Cardiac muscle cell (in vitro differentiated cells and primary cell): ENCODE measurements around the gene RRP1. TPM values are rescaled to one million over a fixed set of nuclear protein-coding genes. Genes with fewer than 3 reads are reported as not detected.

Experiments used
- DNase-seq, 2 donors: peaks; one replicate each; pipeline versions ENCODE4 v3.0.0 to v3.0.0-alpha.2; 2010 to 2017; ENCODE audit warnings: low read depth in 1 of 2, low spot score in 1 of 2
- H3K27ac ChIP-seq: fragments of 200-600 bp; sonication (generic); 2 replicates; pipeline ENCODE4 v1.5.1; 2016
- H3K27me3 ChIP-seq: fragments of 200-600 bp; sonication (generic); 2 replicates; pipeline ENCODE4 v1.6.0; 2016; ENCODE audit warnings: control low read depth
- H3K36me3 ChIP-seq: fragments of 200-600 bp; sonication (generic); 2 replicates; pipeline ENCODE4 v1.5.1; 2016; ENCODE audit warnings: control low read depth
- H3K4me1 ChIP-seq: fragments of 200-600 bp; sonication (generic); 2 replicates; pipeline ENCODE4 v1.8.1; 2017; ENCODE audit warnings: low read depth, mild to moderate bottlenecking, mixed run types
- H3K4me3 ChIP-seq: fragments of 200-600 bp; sonication (generic); 2 replicates; pipeline ENCODE4 v1.5.1; 2016; ENCODE audit warnings: mild to moderate bottlenecking
- H3K9me3 ChIP-seq: fragments of 200-600 bp; sonication (generic); 2 replicates; pipeline ENCODE4 v1.5.1; 2017; ENCODE audit warnings: low read depth, mild to moderate bottlenecking, control low read depth
- polyA plus RNA-seq: library from polyadenylated mRNA; unstranded; fragments of >200 nt; fragmentation: Nextera tagmentation; extraction: Ambion mirVana; gene quantifications from 2 replicates; pipeline ENCODE4 v1.2.1, GENCODE V29; 2016
- total RNA-seq: library from RNA; depleted of rRNA; stranded (reverse); fragments of >200 nt; gene quantifications from 2 replicates; pipeline ENCODE4 v1.2.3, GENCODE V29; 2016
- TF ChIP-seq, protein P1 (sequence below): IDR thresholded peaks from 2 replicates; pipeline ENCODE4 v1.5.1; 2012; ENCODE audit warnings: low read depth, mild to moderate bottlenecking, low read length

The RRP1 gene
- total and polyA plus RNA-seq, 2 experiments from 2014 or later: 20.1 to 27.8 TPM

DNA sequence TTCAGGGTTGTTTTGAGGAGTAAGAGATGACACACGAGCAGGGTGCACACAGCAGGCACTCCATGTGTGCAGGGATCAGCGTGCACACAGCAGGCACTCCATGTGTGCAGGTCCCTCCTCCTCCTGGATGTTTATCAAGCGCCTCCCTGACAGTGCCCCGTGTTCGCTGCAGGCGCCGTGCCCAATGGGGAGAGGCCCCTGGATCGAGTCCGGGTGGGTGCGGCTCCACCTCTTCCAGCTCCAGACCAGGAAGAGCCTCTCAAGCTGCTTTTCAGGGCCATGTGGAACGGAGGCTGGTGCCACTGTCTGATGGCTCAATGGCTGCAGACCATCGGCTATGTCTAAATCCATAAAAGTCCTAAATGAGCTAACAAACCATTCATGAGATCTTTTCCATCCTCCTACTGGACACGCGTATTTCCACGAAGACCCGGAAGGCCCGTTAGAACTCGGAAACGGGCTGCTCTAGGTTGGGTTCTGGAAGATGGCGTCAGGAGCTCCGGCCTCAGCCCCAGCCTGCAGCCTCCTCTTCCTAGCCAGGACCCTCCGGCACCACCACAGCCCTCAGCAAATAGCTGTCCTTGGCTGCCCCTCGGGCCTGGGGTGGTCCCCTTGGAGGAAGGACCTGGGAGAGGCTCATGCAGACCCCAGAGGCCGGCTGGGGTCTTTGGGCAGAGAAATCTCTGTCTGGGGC lies 36.0 kb downstream of the RRP1 start:
- Histone ChIP-seq H3K4me1 (no peaks in the 10 kb centered on the region), H3K36me3 (no peaks in the 10 kb centered on the region), H3K9me3 (no peaks in the 10 kb centered on the region), H3K27ac (no peak overlapping the region), H3K27me3 (no peaks in the 10 kb centered on the region), H3K4me3 (no peak overlapping the region)
- TF ChIP-seq, protein P1, sequence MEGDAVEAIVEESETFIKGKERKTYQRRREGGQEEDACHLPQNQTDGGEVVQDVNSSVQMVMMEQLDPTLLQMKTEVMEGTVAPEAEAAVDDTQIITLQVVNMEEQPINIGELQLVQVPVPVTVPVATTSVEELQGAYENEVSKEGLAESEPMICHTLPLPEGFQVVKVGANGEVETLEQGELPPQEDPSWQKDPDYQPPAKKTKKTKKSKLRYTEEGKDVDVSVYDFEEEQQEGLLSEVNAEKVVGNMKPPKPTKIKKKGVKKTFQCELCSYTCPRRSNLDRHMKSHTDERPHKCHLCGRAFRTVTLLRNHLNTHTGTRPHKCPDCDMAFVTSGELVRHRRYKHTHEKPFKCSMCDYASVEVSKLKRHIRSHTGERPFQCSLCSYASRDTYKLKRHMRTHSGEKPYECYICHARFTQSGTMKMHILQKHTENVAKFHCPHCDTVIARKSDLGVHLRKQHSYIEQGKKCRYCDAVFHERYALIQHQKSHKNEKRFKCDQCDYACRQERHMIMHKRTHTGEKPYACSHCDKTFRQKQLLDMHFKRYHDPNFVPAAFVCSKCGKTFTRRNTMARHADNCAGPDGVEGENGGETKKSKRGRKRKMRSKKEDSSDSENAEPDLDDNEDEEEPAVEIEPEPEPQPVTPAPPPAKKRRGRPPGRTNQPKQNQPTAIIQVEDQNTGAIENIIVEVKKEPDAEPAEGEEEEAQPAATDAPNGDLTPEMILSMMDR: no peak
- DNase-seq: no peak

DNA sequence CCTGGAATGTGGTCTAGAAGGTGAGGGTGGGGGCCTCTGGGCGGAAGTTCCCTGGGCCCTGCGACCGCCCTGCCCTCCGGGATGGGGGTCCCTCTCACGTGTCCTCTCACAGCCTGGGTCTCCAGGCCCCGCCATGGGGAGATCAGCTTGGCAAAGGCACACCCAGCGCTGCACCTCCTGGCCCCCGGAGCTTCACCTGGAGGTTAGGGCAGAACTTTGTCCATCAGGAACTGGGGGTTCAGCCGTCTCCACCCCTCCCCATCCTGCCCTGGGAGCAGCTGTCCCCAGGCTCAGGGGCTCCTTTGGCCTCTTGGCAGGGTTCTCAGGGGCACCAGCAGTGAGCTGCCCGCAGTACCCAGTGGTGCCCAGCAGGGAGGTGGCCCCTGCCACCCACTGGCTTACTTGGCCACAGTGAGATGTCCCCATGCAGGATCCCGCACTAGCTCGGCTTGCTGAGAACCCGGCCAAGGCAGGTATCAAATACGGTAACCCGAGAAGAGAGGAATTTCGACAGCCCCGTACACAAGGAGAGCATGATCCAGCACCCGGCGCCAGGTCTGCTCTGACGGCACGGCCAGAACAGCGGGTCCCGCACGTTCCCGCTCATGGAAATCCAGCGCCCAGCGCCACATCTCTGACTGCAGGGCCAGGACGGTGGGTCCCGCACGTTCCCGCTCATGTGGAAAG lies 36.7 kb downstream of the RRP1 start:
- Histone ChIP-seq H3K36me3 (no peaks in the 10 kb centered on the region), H3K27me3 (no peaks in the 10 kb centered on the region), H3K4me3 (no peak overlapping the region), H3K4me1 (no peaks in the 10 kb centered on the region), H3K27ac (no peak overlapping the region), H3K9me3 (no peaks in the 10 kb centered on the region)
- peak in 1 of 2 donors; percentile 28 for DNase-seq
- TF ChIP-seq, protein P1: peak; percentile 26

DNA sequence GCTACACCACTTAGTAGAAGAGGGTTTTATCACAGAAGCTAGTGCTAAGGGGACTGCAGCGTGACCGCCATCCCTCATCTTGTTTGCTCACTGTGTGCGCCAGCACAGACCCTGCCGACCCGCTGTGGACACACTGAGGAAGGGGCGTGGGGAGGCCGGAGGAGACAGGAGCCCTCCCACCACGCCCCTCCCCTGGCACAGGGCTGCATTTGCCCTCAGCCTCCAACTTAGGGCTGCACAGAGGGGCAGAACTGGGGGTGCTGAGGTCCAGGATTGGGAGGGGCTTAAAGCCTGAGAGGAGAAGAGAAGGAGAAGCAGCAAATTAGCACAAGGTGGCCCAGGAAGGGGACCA lies 37.2 kb downstream of the RRP1 start:
- H3K27ac ChIP-seq: no peak overlapping the region
- H3K9me3 ChIP-seq: no peaks in the 10 kb centered on the region
- DNase-seq: no peak
- no peak overlapping the region for H3K4me3 ChIP-seq
- no peaks in the 10 kb centered on the region for H3K36me3 ChIP-seq
- TF ChIP-seq, protein P1: no peak
- H3K27me3 ChIP-seq: no peaks in the 10 kb centered on the region
- H3K4me1 ChIP-seq: no peaks in the 10 kb centered on the region

DNA sequence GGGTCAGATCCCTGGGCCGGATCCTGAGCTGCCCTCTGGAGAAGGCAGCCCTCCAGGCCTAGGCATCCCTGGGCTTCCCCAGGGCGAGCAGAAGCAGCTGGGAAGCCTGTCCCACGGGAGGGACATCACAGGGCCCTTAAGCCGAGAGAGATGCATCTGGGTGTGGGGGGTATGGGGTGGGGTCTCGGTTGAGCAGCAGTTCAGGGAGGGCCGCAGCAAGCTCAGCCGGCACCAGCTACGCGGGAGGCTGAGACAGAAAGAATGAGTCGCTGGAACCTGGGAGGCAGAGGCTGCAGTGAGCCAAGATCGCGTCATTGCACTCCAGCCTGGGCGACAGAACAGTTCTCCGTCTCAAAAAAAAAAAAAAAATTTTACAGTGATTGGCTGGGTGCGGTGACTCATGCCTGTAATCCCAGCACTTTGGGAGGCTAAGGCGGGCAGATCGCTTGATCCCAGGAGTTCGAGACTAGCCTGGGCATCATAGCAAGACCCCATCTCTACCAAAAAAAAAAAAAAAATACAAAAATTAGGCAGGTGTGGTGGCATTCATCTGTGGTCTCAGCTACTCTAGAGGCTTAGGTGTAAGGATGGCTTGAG lies 37.7 kb downstream of the RRP1 start:
- TF ChIP-seq, protein P1: no peak
- Histone ChIP-seq H3K4me3 (no peak overlapping the region), H3K27ac (no peak overlapping the region), H3K9me3 (no peaks in the 10 kb centered on the region), H3K27me3 (no peaks in the 10 kb centered on the region), H3K36me3 (no peaks in the 10 kb centered on the region), H3K4me1 (no peaks in the 10 kb centered on the region)
- peak in 1 of 2 donors; percentile 58 for DNase-seq

DNA sequence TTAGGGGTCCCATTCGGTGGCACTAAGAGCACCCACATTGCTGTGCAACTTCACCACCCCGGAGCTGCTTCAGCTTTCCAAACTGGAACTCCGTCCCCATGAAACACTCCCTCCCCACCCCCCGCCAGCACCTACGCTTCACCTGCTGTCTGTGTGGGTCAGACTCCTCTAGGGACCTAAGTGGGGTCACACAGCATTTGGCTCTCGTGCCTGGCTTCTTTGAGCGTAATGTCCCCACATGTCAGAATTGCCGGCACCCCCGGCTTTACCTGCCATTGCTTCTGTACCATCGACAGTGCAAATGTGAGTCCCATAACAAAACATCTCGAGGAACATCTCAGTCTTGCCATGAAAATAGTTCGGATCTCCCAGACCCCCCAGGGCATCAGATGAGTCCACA lies 39.8 kb downstream of the RRP1 start:
- Histone ChIP-seq H3K27ac (no peak overlapping the region), H3K4me1 (no peaks in the 10 kb centered on the region), H3K9me3 (no peaks in the 10 kb centered on the region), H3K4me3 (no peak overlapping the region), H3K36me3 (no peaks in the 10 kb centered on the region), H3K27me3 (no peaks in the 10 kb centered on the region)
- TF ChIP-seq, protein P1: no peak
- no peak for DNase-seq
